ENCODE data around the gene NSD1. TPM values are rescaled to one million over a fixed set of nuclear protein-coding genes. Genes with fewer than 3 reads are reported as not detected.
A peak's percentile ranks its signal among the peaks of the same experiment; 100 is the strongest.

The NSD1 gene
- total and polyA plus RNA-seq, 2 of the 8 experiments (the other 6 are each of a cell fraction or from before 2014, with no cell fraction given) = 22.8 to 168 TPM

- TF ChIP-seq YY1 (IDR thresholded peaks at IDR 0.05; ENCODE audit: low read depth, low read length) (0 out of 2 replicates have a peak, but pooled peaks have one; percentile 33), CBX5 (IDR thresholded peaks at IDR 0.05; ENCODE audit: low read depth, low read length) (no peak), EGR1 (IDR thresholded peaks at IDR 0.05; ENCODE audit: borderline replicate concordance, low read depth, low read length) (no peak), CHD1 (IDR thresholded peaks at IDR 0.05; ENCODE audit: low read depth, low read length) (no peak), E2F6 (IDR thresholded peaks at IDR 0.05) (no peak), CREB1 (IDR thresholded peaks at IDR 0.05) (0 out of 2 replicates have a peak, but pooled peaks have one; percentile 21), RAD21 (IDR thresholded peaks at IDR 0.05 in 1 of 2, conservative IDR thresholded peaks at IDR 0.05 in 1 of 2; ENCODE audit: low read depth in 2 of 2, low read length in 2 of 2) (peak; percentile 62 to 78), RXRA (IDR thresholded peaks at IDR 0.05; ENCODE audit: insufficient read depth, low read depth, low read length) (no peak), TEAD4 (IDR thresholded peaks at IDR 0.05; ENCODE audit: low read depth, low read length) (no peak), TCF12 (IDR thresholded peaks at IDR 0.05; ENCODE audit: low read depth, low read length) (0 out of 2 replicates have a peak, but pooled peaks have one; percentile 43), SP4 (IDR thresholded peaks at IDR 0.05; ENCODE audit: low read length) (no peak), SRF (IDR thresholded peaks at IDR 0.05; ENCODE audit: low read depth, low read length) (no peak)
- TF ChIP-seq, protein P1, sequence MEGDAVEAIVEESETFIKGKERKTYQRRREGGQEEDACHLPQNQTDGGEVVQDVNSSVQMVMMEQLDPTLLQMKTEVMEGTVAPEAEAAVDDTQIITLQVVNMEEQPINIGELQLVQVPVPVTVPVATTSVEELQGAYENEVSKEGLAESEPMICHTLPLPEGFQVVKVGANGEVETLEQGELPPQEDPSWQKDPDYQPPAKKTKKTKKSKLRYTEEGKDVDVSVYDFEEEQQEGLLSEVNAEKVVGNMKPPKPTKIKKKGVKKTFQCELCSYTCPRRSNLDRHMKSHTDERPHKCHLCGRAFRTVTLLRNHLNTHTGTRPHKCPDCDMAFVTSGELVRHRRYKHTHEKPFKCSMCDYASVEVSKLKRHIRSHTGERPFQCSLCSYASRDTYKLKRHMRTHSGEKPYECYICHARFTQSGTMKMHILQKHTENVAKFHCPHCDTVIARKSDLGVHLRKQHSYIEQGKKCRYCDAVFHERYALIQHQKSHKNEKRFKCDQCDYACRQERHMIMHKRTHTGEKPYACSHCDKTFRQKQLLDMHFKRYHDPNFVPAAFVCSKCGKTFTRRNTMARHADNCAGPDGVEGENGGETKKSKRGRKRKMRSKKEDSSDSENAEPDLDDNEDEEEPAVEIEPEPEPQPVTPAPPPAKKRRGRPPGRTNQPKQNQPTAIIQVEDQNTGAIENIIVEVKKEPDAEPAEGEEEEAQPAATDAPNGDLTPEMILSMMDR (IDR thresholded peaks at IDR 0.05; ENCODE audit: control extremely low read depth in 1 of 3, insufficient read depth in 1 of 3, low read depth in 1 of 3, low read length in 3 of 3) = peak in 2 of 3 experiments; percentile 97 to 100; a peak in 3 of 4 replicates
- TF ChIP-seq, protein P2, sequence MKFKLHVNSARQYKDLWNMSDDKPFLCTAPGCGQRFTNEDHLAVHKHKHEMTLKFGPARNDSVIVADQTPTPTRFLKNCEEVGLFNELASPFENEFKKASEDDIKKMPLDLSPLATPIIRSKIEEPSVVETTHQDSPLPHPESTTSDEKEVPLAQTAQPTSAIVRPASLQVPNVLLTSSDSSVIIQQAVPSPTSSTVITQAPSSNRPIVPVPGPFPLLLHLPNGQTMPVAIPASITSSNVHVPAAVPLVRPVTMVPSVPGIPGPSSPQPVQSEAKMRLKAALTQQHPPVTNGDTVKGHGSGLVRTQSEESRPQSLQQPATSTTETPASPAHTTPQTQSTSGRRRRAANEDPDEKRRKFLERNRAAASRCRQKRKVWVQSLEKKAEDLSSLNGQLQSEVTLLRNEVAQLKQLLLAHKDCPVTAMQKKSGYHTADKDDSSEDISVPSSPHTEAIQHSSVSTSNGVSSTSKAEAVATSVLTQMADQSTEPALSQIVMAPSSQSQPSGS (IDR thresholded peaks at IDR 0.05; ENCODE audit: low read length) = no peak
Measured at GRCh38 chr5:177309351-177310191, 176.0 kb downstream of the NSD1 start (continued).
